WERI-Rb-1 (cell line): Measurements from ENCODE around the gene LINC01488.

Experiments
- DNase-seq: peaks from one replicate; pipeline ENCODE4 v3.0.0-alpha.2; 2020
- H3K27ac ChIP-seq: fragments of 250-450 bp; sonication (Bioruptor Pico); 2 replicates; pipeline ENCODE4 v1.5.1; 2020; ENCODE audit warnings: mild to moderate bottlenecking, moderate library complexity
- H3K27me3 ChIP-seq: fragments of 250-450 bp; sonication (Bioruptor Pico); 2 replicates; pipeline ENCODE4 v1.5.1; 2021; ENCODE audit warnings: mild to moderate bottlenecking, low read depth, moderate library complexity; ENCODE audit not compliant: insufficient read depth, severe bottlenecking
- H3K36me3 ChIP-seq: fragments of 250-450 bp; sonication (Bioruptor Pico); 2 replicates; pipeline ENCODE4 v1.5.1; 2020; ENCODE audit warnings: mild to moderate bottlenecking, moderate library complexity
- H3K4me3 ChIP-seq: 2 replicates; pipeline ENCODE4 v1.5.1; 2011; ENCODE audit warnings: low read depth, mild to moderate bottlenecking, control low read depth, low read length
- H3K9me3 ChIP-seq: fragments of 250-450 bp; sonication (Bioruptor Pico); 2 replicates; pipeline ENCODE4 v1.5.1; 2021; ENCODE audit warnings: mild to moderate bottlenecking, moderate library complexity; ENCODE audit not compliant: severe bottlenecking
- TF ChIP-seq, protein P1 (sequence below): IDR thresholded peaks from 2 replicates; pipeline ENCODE4 v1.5.1; 2011; ENCODE audit warnings: low read depth, mild to moderate bottlenecking, control low read depth, inconsistent platforms, low read length

LINC01488 gene

DNA sequence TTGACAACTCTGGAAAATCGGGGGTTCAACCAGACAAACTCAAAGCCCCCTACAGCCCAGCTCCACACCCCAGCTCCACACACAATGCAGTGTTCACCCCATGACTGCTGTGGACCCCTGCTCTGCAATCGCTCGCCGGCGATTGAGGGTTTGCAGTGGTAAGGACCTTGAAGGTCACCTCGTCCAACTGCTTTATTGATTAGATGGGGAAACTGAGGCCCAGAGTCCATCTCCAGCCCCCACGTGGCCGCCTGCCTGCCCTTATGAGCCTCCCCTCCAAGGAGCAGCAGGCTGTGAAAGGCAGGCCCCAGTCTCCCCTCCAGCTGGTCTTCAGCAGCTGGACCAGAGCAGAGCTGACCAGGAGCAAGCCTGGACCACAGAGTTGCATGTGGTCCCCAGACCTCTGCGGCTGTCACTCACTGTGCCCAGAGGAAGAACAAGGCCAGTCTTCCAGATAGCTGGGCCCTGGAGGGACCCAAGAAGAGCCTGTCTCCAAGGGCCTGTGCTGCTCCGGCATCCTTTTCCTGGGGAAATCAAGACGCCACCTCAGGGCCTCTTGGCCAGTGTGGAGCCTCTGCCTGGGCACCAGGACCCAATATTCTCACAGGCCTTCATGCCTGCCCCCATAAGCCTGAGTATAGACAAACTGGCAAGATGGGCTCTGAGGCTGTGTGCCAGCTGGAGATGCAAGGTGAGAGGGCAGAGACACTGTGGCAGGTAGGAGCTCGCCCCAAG is 8.8 kb upstream of the LINC01488 start:
- DNase-seq = no peak
- Histone ChIP-seq H3K9me3 (peaks cover 5% of the 10 kb centered on the region), H3K27ac (no peak overlapping the region), H3K36me3 (no peaks in the 10 kb centered on the region), H3K27me3 (peaks cover 47% of the 10 kb centered on the region), H3K4me3 (no peak overlapping the region)
- TF ChIP-seq, protein P1, sequence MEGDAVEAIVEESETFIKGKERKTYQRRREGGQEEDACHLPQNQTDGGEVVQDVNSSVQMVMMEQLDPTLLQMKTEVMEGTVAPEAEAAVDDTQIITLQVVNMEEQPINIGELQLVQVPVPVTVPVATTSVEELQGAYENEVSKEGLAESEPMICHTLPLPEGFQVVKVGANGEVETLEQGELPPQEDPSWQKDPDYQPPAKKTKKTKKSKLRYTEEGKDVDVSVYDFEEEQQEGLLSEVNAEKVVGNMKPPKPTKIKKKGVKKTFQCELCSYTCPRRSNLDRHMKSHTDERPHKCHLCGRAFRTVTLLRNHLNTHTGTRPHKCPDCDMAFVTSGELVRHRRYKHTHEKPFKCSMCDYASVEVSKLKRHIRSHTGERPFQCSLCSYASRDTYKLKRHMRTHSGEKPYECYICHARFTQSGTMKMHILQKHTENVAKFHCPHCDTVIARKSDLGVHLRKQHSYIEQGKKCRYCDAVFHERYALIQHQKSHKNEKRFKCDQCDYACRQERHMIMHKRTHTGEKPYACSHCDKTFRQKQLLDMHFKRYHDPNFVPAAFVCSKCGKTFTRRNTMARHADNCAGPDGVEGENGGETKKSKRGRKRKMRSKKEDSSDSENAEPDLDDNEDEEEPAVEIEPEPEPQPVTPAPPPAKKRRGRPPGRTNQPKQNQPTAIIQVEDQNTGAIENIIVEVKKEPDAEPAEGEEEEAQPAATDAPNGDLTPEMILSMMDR = no peak

DNA sequence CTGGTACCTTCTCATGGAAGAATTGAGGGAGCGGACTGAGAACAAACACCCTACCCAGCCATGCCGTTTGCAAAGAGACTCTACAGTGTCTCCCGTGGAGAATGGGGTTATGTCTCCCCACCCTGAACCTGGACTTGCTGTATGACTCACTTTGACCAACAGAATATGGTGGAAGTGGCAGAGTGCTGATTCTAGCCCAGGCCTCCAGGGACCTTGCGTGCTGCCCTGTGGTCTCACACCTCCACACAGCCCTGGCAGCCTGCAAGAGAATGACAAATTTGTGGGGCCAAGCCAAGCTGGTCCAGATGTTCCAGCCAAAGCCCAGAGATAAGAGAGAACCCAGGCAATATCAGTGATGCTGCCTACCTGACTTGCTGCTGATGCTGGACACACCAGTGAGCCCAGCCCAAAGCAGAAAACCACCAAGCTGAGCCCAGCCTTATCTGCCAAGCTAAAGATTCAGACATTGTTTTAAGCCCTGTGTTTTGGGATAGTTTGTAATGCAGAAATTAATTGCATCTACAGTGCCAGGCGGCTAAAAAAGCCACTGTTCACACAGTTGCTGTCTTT is 8.1 kb upstream of the LINC01488 start:
- H3K4me3 ChIP-seq = no peak overlapping the region
- H3K27ac ChIP-seq = no peak overlapping the region
- peaks cover 5% of the 10 kb centered on the region for H3K9me3 ChIP-seq
- no peaks in the 10 kb centered on the region for H3K36me3 ChIP-seq
- peaks cover 52% of the 10 kb centered on the region for H3K27me3 ChIP-seq
- TF ChIP-seq, protein P1 = no peak
- DNase-seq = no peak

DNA sequence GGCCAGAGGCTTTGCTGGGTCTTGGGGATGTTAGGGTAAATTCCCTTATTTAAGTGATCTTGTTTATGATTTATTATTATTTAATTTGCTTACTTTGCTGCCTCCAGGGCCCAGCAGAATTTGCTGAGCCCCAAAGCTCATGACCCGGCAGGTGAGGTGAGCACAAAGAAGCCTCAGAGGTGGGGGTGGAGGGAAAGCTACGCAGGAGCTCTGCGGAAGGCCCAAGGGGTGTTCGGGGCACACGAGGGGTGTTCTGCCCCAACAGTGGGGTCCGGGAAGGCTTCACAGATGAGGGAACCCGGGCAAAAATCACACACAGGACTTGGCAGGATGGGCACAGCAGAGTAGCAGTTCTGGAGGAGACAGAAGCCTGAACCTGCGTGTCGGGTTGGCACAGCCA is 6.7 kb upstream of the LINC01488 start:
- TF ChIP-seq, protein P1 = no peak
- H3K27ac ChIP-seq = no peak overlapping the region
- peaks cover 60% of the 10 kb centered on the region for H3K27me3 ChIP-seq
- no peak overlapping the region for H3K4me3 ChIP-seq
- H3K36me3 ChIP-seq = no peaks in the 10 kb centered on the region
- H3K9me3 ChIP-seq = peaks cover 5% of the 10 kb centered on the region
- DNase-seq = no peak

DNA sequence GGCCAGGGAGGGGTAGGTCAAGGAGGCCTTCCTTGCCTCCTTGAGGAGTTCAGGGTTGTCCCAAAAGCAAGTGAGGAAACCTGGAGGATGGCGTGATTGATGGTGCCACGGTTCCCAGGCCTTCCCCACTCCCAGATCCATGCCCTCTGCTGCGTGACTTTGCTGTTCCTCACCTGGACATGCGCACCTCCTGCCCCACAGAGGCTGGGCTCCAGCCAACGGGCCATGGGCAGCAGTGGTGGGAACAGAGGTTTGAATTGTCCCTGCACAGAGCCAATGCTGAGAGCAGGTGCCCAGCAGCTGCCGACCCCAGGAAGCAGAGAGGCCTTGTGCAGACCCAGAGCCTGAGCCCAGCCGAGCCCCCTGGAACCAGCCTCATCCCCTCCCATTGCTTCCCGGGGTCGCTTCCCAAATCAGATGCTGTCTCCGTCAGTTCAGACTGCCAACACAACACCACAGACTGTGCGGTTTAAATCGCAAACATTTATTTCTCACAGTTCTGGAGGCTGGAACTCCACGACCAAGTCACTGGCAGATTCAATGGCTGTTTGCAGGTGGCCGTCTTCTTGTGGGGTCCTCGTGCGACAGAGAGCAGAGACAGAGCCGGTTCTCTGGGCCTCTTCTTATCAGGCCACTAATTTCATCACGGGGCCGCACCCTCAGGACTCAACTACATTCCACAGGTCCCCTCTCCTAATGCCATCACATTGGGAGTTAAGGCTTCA is 6.2 kb upstream of the LINC01488 start:
- H3K36me3 ChIP-seq = no peaks in the 10 kb centered on the region
- no peak overlapping the region for H3K4me3 ChIP-seq
- TF ChIP-seq, protein P1 = no peak
- H3K27ac ChIP-seq = no peak overlapping the region
- H3K27me3 ChIP-seq = peaks cover 60% of the 10 kb centered on the region
- H3K9me3 ChIP-seq = peaks cover 5% of the 10 kb centered on the region
- no peak for DNase-seq

DNA sequence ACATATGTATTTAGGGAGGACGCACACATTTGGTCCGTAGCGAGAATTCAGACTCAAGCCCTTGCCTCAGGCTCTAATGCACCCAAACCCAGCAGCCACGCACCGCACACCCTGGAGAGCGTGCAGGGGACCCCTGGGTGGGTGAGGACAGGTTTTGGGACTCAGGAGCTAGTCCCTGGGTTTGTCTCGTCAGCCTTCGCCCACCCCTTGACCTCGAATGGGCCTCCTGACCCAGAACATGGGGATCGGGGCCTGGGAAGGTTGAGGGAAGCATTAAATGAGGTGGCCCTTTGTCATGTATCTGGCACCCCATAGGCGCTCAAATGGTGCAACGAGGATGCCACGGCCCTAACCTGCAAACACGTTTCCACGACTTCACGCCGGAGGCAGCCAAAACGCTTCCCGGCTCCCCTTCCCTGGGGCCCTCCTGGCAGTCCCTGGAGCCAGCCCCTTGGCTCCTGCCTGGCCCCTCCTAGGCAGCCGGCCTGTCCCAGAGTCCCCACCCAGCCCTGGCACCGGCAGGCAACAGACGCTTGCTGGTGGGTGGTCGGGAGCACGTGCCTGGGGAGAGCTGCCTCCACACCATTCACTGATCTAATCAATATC is 5.5 kb upstream of the LINC01488 start:
- Histone ChIP-seq H3K9me3 (peaks cover 5% of the 10 kb centered on the region), H3K27me3 (peaks cover 62% of the 10 kb centered on the region), H3K36me3 (no peaks in the 10 kb centered on the region), H3K4me3 (no peak overlapping the region), H3K27ac (no peak overlapping the region)
- no peak for DNase-seq
- TF ChIP-seq, protein P1 = no peak
